ENCODE data around the gene SLC13A5. TPM values are rescaled to one million over a fixed set of nuclear protein-coding genes. Genes with fewer than 3 reads are reported as not detected.
A peak's percentile ranks its signal among the peaks of the same experiment; 100 is the strongest.

Gene SLC13A5
- total RNA-seq, 4 donors from 2014 or later = 0.29 to 2.3 (median 1.3) TPM

GRCh38 chr17:6711681-6712057, 1.5 kb downstream of the SLC13A5 start:
- peaks cover 0 to 10% (median 0%) of the 10 kb centered on the region in 3 donors for H3K9me3 ChIP-seq
- DNase-seq = no peak
- no peaks in the 10 kb centered on the region for H3K36me3 ChIP-seq
- TF ChIP-seq, protein P1, sequence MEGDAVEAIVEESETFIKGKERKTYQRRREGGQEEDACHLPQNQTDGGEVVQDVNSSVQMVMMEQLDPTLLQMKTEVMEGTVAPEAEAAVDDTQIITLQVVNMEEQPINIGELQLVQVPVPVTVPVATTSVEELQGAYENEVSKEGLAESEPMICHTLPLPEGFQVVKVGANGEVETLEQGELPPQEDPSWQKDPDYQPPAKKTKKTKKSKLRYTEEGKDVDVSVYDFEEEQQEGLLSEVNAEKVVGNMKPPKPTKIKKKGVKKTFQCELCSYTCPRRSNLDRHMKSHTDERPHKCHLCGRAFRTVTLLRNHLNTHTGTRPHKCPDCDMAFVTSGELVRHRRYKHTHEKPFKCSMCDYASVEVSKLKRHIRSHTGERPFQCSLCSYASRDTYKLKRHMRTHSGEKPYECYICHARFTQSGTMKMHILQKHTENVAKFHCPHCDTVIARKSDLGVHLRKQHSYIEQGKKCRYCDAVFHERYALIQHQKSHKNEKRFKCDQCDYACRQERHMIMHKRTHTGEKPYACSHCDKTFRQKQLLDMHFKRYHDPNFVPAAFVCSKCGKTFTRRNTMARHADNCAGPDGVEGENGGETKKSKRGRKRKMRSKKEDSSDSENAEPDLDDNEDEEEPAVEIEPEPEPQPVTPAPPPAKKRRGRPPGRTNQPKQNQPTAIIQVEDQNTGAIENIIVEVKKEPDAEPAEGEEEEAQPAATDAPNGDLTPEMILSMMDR (IDR thresholded peaks at IDR 0.05) = no peak
- no peak for TF ChIP-seq POLR2A (IDR thresholded peaks at IDR 0.05)
- intact Hi-C loops (cut with DNase I) = no loop called here
- no peak overlapping the region for H3K4me3 ChIP-seq
- H3K27me3 ChIP-seq = peaks cover 0 to 61% (median 3%) of the 10 kb centered on the region in 4 donors
- peak overlapping the region; percentile 5 to 78 (median 65) for H3K27ac ChIP-seq
- peaks cover 12 to 37% (median 21%) of the 10 kb centered on the region in 3 donors for H3K4me1 ChIP-seq
- WGBS, 2 donors = 67% methylated on average over 1 of the region's 2 CpGs; no CpG with 5 or more reads in 1 of the 2 donors

DNA sequence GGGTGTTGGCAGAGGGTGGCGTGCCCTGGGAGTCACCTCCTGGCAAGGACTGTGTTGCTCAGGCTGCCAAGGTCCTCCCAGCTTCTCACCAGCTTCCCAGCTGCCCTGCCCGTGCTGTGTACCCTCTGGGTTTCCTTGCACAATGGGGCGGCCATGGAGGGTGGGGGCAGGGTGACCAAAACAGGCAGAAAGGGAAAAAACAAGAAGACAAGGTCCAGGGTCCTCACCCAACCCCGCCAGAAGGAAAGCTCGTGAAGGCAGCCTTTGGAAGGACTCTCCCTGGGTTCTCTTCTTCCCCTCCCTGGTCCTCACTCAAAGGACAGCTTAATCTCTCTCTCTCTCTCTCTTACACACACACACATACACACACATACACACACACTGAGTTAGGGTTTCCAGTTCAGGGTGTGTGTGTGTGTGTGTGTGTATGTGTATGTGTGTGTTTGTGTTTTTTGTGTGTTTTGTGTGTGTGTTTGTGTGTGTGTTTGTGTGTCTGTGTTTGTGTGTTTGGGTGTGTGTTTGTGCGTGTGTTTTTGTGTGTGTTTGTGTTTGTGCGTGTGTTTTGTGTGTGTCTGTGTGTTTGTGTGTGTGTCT, 2.0 kb downstream of the SLC13A5 start:
- no peak for DNase-seq
- peak overlapping the region; percentile 5 to 78 (median 65) for H3K27ac ChIP-seq

DNA sequence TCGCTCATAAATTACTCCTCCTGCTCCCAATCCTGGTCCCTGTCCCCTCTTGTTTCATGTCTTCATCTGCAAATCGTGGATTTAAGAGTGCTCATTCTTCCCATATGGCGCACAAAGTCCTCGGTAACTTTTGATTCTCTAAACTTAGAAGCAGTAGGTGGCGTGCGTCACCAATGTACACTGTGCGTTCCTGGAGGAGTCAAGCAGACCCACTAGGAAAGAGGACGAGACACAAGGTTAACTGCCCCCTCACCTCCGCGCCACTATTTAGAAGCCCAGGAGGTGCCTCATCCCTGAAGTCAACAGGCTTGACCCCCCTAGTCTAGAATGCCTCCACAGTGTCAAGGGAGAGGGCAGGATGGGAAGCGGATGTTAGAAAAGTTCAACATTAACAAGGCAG, 2.9 kb downstream of the SLC13A5 start:
- peaks cover 12 to 37% (median 21%) of the 10 kb centered on the region in 3 donors for H3K4me1 ChIP-seq
- no peak for DNase-seq
- no peaks in the 10 kb centered on the region for H3K36me3 ChIP-seq
- intact Hi-C loops (cut with DNase I) = no loop called here
- TF ChIP-seq, protein P1 (IDR thresholded peaks at IDR 0.05) = no peak
- TF ChIP-seq POLR2A (IDR thresholded peaks at IDR 0.05) = no peak
- peaks cover 0 to 10% (median 0%) of the 10 kb centered on the region in 3 donors for H3K9me3 ChIP-seq
- no peak overlapping the region for H3K4me3 ChIP-seq
- H3K27me3 ChIP-seq = peaks cover 0 to 65% (median 3%) of the 10 kb centered on the region in 4 donors
- WGBS, 2 donors = 74 to 92% methylated on average over 10 to 11 of the region's 11 CpGs
- H3K27ac ChIP-seq = peak overlapping the region in 2 of 4 donors; percentile 13 to 36

More for the DNA sequence above, 2.0 kb downstream of the SLC13A5 start:
- H3K4me3 ChIP-seq = no peak overlapping the region
- intact Hi-C loops (cut with DNase I) = no loop called here
- TF ChIP-seq POLR2A (IDR thresholded peaks at IDR 0.05) = no peak
- TF ChIP-seq, protein P1 (IDR thresholded peaks at IDR 0.05) = no peak
- WGBS, 2 donors = 35 to 42% methylated on average over 7 of the region's 7 CpGs
- peaks cover 0 to 10% (median 0%) of the 10 kb centered on the region in 3 donors for H3K9me3 ChIP-seq
- H3K4me1 ChIP-seq = peaks cover 12 to 37% (median 21%) of the 10 kb centered on the region in 3 donors
- H3K36me3 ChIP-seq = no peaks in the 10 kb centered on the region
- peaks cover 0 to 65% (median 3%) of the 10 kb centered on the region in 4 donors for H3K27me3 ChIP-seq

DNA sequence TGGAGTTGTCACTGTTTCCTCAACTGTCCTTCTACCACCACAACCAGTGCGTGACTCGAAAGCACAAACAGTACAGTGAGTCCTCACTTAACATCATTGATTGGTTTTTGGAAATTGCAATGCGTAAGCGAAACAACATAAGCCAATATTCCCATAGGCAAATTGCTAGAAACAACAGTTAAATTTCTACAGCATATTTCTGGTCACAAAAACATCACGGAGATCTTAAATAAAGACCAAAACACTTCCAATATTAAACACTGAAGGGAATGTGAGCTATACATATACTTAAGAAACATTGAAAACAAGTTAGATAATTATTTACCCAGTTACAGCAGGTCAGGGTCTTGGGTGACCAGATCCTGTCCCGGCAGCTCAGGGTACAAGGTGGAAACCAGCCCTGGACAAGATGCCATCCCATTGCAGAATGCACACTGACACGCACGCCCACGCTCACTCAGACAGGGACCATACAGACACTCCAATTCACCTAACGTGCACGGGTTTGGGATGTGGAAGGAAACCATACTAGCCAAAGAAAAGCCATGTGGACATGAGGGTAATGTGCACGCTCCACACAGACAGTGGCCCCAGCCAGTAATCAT, 4.7 kb downstream of the SLC13A5 start:
- H3K9me3 ChIP-seq = no peaks in the 10 kb centered on the region
- H3K27me3 ChIP-seq = peaks cover 0 to 61% (median 1%) of the 10 kb centered on the region in 4 donors
- TF ChIP-seq, protein P1 (IDR thresholded peaks at IDR 0.05) = no peak
- TF ChIP-seq POLR2A (IDR thresholded peaks at IDR 0.05) = no peak
- peaks cover 12 to 32% (median 17%) of the 10 kb centered on the region in 3 donors for H3K4me1 ChIP-seq
- no peaks in the 10 kb centered on the region for H3K36me3 ChIP-seq
- H3K27ac ChIP-seq = no peak overlapping the region
- intact Hi-C loops (cut with DNase I) = no loop called here
- DNase-seq = no peak
- H3K4me3 ChIP-seq = no peak overlapping the region
- 81 to 90% methylated on average over 12 of the region's 12 CpGs for WGBS, 2 donors

DNA sequence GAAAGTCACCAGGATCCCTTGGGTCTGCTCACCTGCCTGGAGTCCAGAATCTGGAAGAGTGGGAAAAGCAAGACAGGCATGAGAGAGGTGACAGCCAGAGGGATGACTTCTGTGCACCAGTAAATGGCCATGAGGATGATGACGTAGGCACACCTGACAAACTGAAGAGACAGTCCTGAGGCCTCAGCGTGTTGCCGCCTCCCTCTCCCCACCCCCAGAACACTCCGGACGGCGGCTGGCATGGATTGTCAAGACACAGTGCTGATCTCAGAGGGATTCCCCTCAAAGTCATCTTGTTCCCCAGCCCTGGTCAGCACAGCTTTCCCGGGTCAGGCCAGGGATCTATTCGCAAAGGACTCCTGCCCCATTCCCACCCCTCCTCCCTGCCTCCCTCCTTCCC, 6.2 kb downstream of the SLC13A5 start:
- Histone ChIP-seq H3K27ac (no peak overlapping the region), H3K9me3 (no peaks in the 10 kb centered on the region), H3K4me3 (no peak overlapping the region), H3K27me3 (peaks cover 0 to 58% (median 0%) of the 10 kb centered on the region in 4 donors), H3K36me3 (no peaks in the 10 kb centered on the region), H3K4me1 (peaks cover 2 to 18% (median 8%) of the 10 kb centered on the region in 3 donors)
- WGBS, 2 donors = 71 to 83% methylated on average over 6 to 8 of the region's 8 CpGs
- TF ChIP-seq, protein P1 (IDR thresholded peaks at IDR 0.05) = no peak
- no peak for TF ChIP-seq POLR2A (IDR thresholded peaks at IDR 0.05)
- intact Hi-C loops (cut with DNase I) = no loop called here
- no peak for DNase-seq
